ENCODE data around the gene ILK.

The ILK gene

GRCh38 chr11:6622261-6623171 lies 18.9 kb downstream of the ILK start:
- DNase-seq = no peak

- no peak for DNase-seq
Observed at GRCh38 chr11:6623391-6624363, 20.1 kb downstream of the ILK start.

GRCh38 chr11:6625156-6625831 lies 21.7 kb downstream of the ILK start:
- DNase-seq = no peak

- DNase-seq = no peak
Observed at GRCh38 chr11:6625832-6626420, 22.4 kb downstream of the ILK start.

- no peak for DNase-seq
Observed at GRCh38 chr11:6626971-6627761, 23.6 kb downstream of the ILK start.

GRCh38 chr11:6627762-6628241 lies 24.2 kb downstream of the ILK start:
- no peak for DNase-seq

- DNase-seq = no peak
Observed at GRCh38 chr11:6628526-6628925, 25.0 kb downstream of the ILK start.

GRCh38 chr11:6629573-6629891 lies 26.0 kb downstream of the ILK start:
- DNase-seq = no peak

- DNase-seq = no peak
Observed at GRCh38 chr11:6629892-6630631, 26.5 kb downstream of the ILK start.

GRCh38 chr11:6630632-6631291 lies 27.2 kb downstream of the ILK start:
- DNase-seq = no peak

- DNase-seq = no peak
Observed at GRCh38 chr11:6631361-6631890, 27.9 kb downstream of the ILK start.

- DNase-seq = no peak
Observed at GRCh38 chr11:6632116-6633073, 28.8 kb downstream of the ILK start.

- DNase-seq = no peak
Observed at GRCh38 chr11:6633422-6634408, 30.1 kb downstream of the ILK start.

- no peak for DNase-seq
Observed at GRCh38 chr11:6634534-6634933, 31.0 kb downstream of the ILK start.

- no peak for DNase-seq
Observed at GRCh38 chr11:6635082-6635932, 31.7 kb downstream of the ILK start.

- no peak for DNase-seq
Observed at GRCh38 chr11:6636480-6636879, 32.9 kb downstream of the ILK start.

GRCh38 chr11:6637871-6638270 lies 34.3 kb downstream of the ILK start:
- no peak for DNase-seq

All from stimulated activated CD4-positive, alpha-beta T cell treated with anti-CD3 and anti-CD28 coated beads, Interleukin-1b, Interleukin-23, amount 100 ng/mL, for 48 hours (primary cell).